A549 (cell line): ENCODE measurements around the gene MVB12B. TPM values are rescaled to one million over a fixed set of nuclear protein-coding genes. Genes with fewer than 3 reads are reported as not detected.

Experiments used
- ATAC-seq, 2 experiments: fragments of 200-7000 bp in 1 of 2; fragments of >200 bp in 1 of 2; cut with Nextera tagmentation in 1 of 2; cut with Tn5 transposase in 1 of 2; 3 replicates each; pipeline versions ENCODE4 v1.8.0 to v1.9.1; 2018 to 2020; ENCODE audit warnings: mild to moderate bottlenecking in 1 of 2, moderate library complexity in 1 of 2
- CTCF ChIA-PET: fragments of 300-600 bp; sonication (Branson Sonifier 250); formaldehyde crosslinking; extraction: SDS; loops from one replicate; lab custom pipeline; 2021; ENCODE audit warnings: antibody characterized with exemption, inconsistent platforms; lab: Yijun Ruan, JAX
- POLR2A ChIA-PET: fragments of 350-600 bp; formaldehyde crosslinking; extraction: SDS; loops from one replicate; lab custom pipeline; 2021; ENCODE audit warnings: antibody characterized with exemption, inconsistent platforms; lab: Yijun Ruan, JAX
- DNase-seq, 2 experiments: peaks; one replicate each; pipeline versions ENCODE4 v3.0.0 to v3.0.0-alpha.2; 2011 to 2016; ENCODE audit warnings: low read depth in 1 of 2, low spot score in 1 of 2
- FAIRE-seq: peaks from 2 replicates; lab custom pipeline; 2011; peaks lifted over from hg19 to GRCh38; lab: Jason Lieb, UNC
- H3K27ac ChIP-seq, 2 experiments: fragments of >200 bp; sonication (Bioruptor Twin); formaldehyde crosslinking; 3 replicates each; pipeline ENCODE4 v1.5.1; 2016 to 2017
- H3K4me1 ChIP-seq: fragments of >200 bp; sonication (Bioruptor Twin); formaldehyde crosslinking; 3 replicates; pipeline ENCODE4 v1.6.1; 2016
- H3K4me2 ChIP-seq: fragments of >200 bp; sonication (Bioruptor Twin); formaldehyde crosslinking; 3 replicates; pipeline ENCODE4 v1.6.1; 2016
- H3K4me3 ChIP-seq: fragments of >200 bp; sonication (Bioruptor Twin); formaldehyde crosslinking; 3 replicates; pipeline ENCODE4 v1.5.1; 2016
- H3K9me3 ChIP-seq: fragments of >200 bp; sonication (Bioruptor Twin); formaldehyde crosslinking; 3 replicates; pipeline ENCODE4 v1.6.1; 2016
- CHD2 ChIP-seq: fragments of 150-350 bp; IDR thresholded peaks from 2 replicates; pipeline ENCODE4 v1.6.1; 2014; ENCODE audit warnings: low read length; ENCODE audit not compliant: partially characterized antibody
- CHD4 ChIP-seq: fragments of 200-600 bp; sonication (generic); IDR thresholded peaks from 2 replicates; pipeline ENCODE4 v1.6.1; 2016; ENCODE audit warnings: antibody characterized with exemption, mild to moderate bottlenecking, borderline replicate concordance
- FOSL2 ChIP-seq, 2 experiments: fragments of 450-650 bp in 1 of 2; fragments of >200 bp in 1 of 2; sonication (Bioruptor Twin) in 1 of 2; formaldehyde crosslinking; IDR thresholded peaks; 2 replicates each; pipeline versions ENCODE4 v1.5.0 to v1.6.1; 2016 to 2020; ENCODE audit warnings: mild to moderate bottlenecking in 1 of 2, moderate library complexity in 1 of 2
- FOXS1 ChIP-seq: fragments of 250-450 bp; sonication (Bioruptor Pico); IDR thresholded peaks from 2 replicates; pipeline ENCODE4 v1.5.0; 2020; ENCODE audit warnings: mild to moderate bottlenecking, moderate library complexity
- HEYL ChIP-seq: fragments of 250-450 bp; sonication (Bioruptor Pico); IDR thresholded peaks from 2 replicates; pipeline ENCODE4 v1.8.0; 2021; ENCODE audit warnings: mild to moderate bottlenecking, moderate library complexity
- HOXA7 ChIP-seq: fragments of 250-450 bp; sonication (Bioruptor Pico); IDR thresholded peaks from 2 replicates; pipeline ENCODE4 v1.5.0; 2020; ENCODE audit warnings: mild to moderate bottlenecking, moderate library complexity
- HOXB13 ChIP-seq: fragments of 250-450 bp; sonication (Bioruptor Pico); IDR thresholded peaks from 2 replicates; pipeline ENCODE4 v1.5.0; 2020; ENCODE audit warnings: low read depth, mild to moderate bottlenecking, moderate library complexity
- JUNB ChIP-seq: fragments of >200 bp; sonication (Bioruptor Twin); formaldehyde crosslinking; IDR thresholded peaks from 2 replicates; pipeline ENCODE4 v1.6.1; 2016
- KDM5A ChIP-seq: fragments of 200-600 bp; sonication (generic); IDR thresholded peaks from 2 replicates; pipeline ENCODE4 v1.6.1; 2016; ENCODE audit warnings: antibody characterized with exemption, mild to moderate bottlenecking
- MAZ ChIP-seq: fragments of 150-350 bp; IDR thresholded peaks from 2 replicates; pipeline ENCODE4 v1.6.1; 2014; ENCODE audit warnings: antibody characterized with exemption, low read depth, low read length, borderline replicate concordance
- MYC ChIP-seq: IDR thresholded peaks from 2 replicates; pipeline ENCODE4 v1.6.1; 2012; ENCODE audit warnings: mild to moderate bottlenecking, inconsistent platforms, low read length, improper control_type of control experiment, borderline replicate concordance
- NFE2L2 ChIP-seq: fragments of 150-350 bp; conservative IDR thresholded peaks from 2 replicates; pipeline ENCODE4 v1.6.1; 2014; ENCODE audit warnings: low read length
- NPAS2 ChIP-seq: fragments of 250-450 bp; sonication (Bioruptor Pico); IDR thresholded peaks from 2 replicates; pipeline ENCODE4 v1.8.0; 2022; ENCODE audit warnings: mild to moderate bottlenecking, moderate library complexity, borderline replicate concordance
- POLR2A ChIP-seq: IDR thresholded peaks from 2 replicates; pipeline ENCODE4 v1.6.1; 2012; ENCODE audit warnings: mild to moderate bottlenecking, low read length
- POLR2AphosphoS2 ChIP-seq: conservative IDR thresholded peaks from 2 replicates; pipeline ENCODE4 v1.6.1; 2012; ENCODE audit warnings: low read length, improper control_type of control experiment, inconsistent platforms
- RFX5 ChIP-seq: fragments of 450-650 bp; IDR thresholded peaks from 2 replicates; pipeline ENCODE4 v1.7.1; 2014; ENCODE audit warnings: antibody characterized with exemption, mild to moderate bottlenecking, moderate library complexity
- RNF2 ChIP-seq: fragments of 200-600 bp; sonication (generic); IDR thresholded peaks from 2 replicates; pipeline ENCODE4 v1.6.1; 2016; ENCODE audit warnings: low read depth, mild to moderate bottlenecking, antibody characterized with exemption, moderate library complexity, borderline replicate concordance
- SMC3 ChIP-seq: fragments of >200 bp; sonication (Bioruptor Twin); formaldehyde crosslinking; IDR thresholded peaks from 3 replicates; pipeline ENCODE4 v1.6.1; 2018; ENCODE audit warnings: inconsistent platforms
- TFCP2L1 ChIP-seq: fragments of 250-450 bp; sonication (Bioruptor Pico); IDR thresholded peaks from 2 replicates; pipeline ENCODE4 v1.5.0; 2021; ENCODE audit warnings: mild to moderate bottlenecking
- TP53 ChIP-seq: fragments of 250-450 bp; sonication (Bioruptor Pico); IDR thresholded peaks from 2 replicates; pipeline ENCODE4 v1.5.0; 2021; ENCODE audit warnings: mild to moderate bottlenecking, moderate library complexity
- ZC3H11A ChIP-seq: fragments of 450-650 bp; IDR thresholded peaks from 2 replicates; pipeline ENCODE4 v1.6.1; 2014; ENCODE audit warnings: antibody characterized with exemption, mild to moderate bottlenecking
- ZFP36 ChIP-seq: fragments of 450-650 bp; IDR thresholded peaks from 2 replicates; pipeline ENCODE4 v1.6.1; 2014; ENCODE audit warnings: borderline replicate concordance; ENCODE audit not compliant: partially characterized antibody
- ZNF302 ChIP-seq: fragments of 250-450 bp; sonication (Bioruptor Pico); IDR thresholded peaks from 2 replicates; pipeline ENCODE4 v1.9.0; 2021; ENCODE audit warnings: inconsistent platforms, mild to moderate bottlenecking, moderate library complexity
- WGBS: methylation state at CpG from one replicate; pipeline ENCODE4 v1.1.6; 2017; ENCODE audit errors: missing lambda C conversion rate; 5-methylcytosine and 5-hydroxymethylcytosine counted together
- polyA plus RNA-seq, 4 experiments: library from polyadenylated mRNA; depleted of rRNA in 3 of 4; stranded (reverse); fragments of >200 nt; fragmentation: RNase III in 1 of 4; extraction: RNeasy Plus Mini Kit Qiagen cat#74134 plus additional on column Dnase treatment in 1 of 4; gene quantifications; 2 replicates in 3 of 4; 3 replicates in 1 of 4; pipeline ENCODE4 v1.2.3, GENCODE V29; 2011 to 2017
- TF ChIP-seq, protein P1 (sequence below): fragments of >200 bp; sonication (Bioruptor Twin); formaldehyde crosslinking; IDR thresholded peaks from 3 replicates; pipeline ENCODE4 v1.5.1; 2016
- TF ChIP-seq, protein P2 (sequence below): IDR thresholded peaks from 2 replicates; pipeline ENCODE4 v1.6.1; 2012
- TF ChIP-seq, protein P3 (sequence below): fragments of 450-650 bp; IDR thresholded peaks from 2 replicates; pipeline ENCODE4 v1.6.1; 2014; ENCODE audit warnings: antibody characterized with exemption

MVB12B gene
- polyA plus RNA-seq, 2 of the 4 experiments (the other 2 are of a cell fraction) = 4.6 to 5.9 TPM

DNA sequence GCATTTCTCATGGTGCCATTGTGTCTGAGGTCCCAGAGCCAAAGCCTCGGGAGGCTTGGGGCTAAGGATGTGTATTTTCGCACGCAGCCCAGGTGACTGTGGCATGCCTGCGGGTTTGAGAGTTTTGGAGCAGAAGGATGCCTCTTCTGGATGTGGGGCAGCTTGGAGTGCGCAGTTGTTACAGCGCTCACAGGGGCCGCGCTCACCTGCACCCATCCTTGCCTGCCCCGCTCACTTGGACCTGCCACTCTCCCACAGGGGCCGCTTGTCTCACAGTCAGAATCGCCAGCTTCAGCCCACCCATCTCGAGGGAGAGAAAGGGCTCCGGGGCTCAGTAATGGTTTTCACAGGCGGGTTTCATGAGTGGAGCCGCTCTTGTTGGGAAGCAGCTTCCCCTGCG is 132.9 kb downstream of the MVB12B start:
- CTCF ChIA-PET = interaction anchor here (1.1 kb wide), 1 partner anchor 32 kb away, joined by 3 read pairs; no protein-coding TSS in a partner anchor
- FAIRE-seq (no peak), ATAC-seq (no peak), DNase-seq (no peak)
- H3K27ac ChIP-seq = no peak overlapping the region
- WGBS = 87% methylated on average over 14 of the region's 16 CpGs
- H3K4me1 ChIP-seq = no peaks in the 10 kb centered on the region
- no peak for TF ChIP-seq HOXA7 (CRISPR knock-in tag)
- TF ChIP-seq POLR2AphosphoS2 = no peak
- no peak for TF ChIP-seq FOXS1 (CRISPR knock-in tag)
- TF ChIP-seq JUNB = no peak
- TF ChIP-seq ZNF302 = no peak
- no peak for TF ChIP-seq POLR2A
- TF ChIP-seq FOSL2 (IDR thresholded peaks at IDR 0.05) = no peak
- no peak for TF ChIP-seq FOSL2 (CRISPR knock-in tag; IDR thresholded peaks at IDR 0.05)
- no peak for TF ChIP-seq RFX5
- TF ChIP-seq, protein P1, sequence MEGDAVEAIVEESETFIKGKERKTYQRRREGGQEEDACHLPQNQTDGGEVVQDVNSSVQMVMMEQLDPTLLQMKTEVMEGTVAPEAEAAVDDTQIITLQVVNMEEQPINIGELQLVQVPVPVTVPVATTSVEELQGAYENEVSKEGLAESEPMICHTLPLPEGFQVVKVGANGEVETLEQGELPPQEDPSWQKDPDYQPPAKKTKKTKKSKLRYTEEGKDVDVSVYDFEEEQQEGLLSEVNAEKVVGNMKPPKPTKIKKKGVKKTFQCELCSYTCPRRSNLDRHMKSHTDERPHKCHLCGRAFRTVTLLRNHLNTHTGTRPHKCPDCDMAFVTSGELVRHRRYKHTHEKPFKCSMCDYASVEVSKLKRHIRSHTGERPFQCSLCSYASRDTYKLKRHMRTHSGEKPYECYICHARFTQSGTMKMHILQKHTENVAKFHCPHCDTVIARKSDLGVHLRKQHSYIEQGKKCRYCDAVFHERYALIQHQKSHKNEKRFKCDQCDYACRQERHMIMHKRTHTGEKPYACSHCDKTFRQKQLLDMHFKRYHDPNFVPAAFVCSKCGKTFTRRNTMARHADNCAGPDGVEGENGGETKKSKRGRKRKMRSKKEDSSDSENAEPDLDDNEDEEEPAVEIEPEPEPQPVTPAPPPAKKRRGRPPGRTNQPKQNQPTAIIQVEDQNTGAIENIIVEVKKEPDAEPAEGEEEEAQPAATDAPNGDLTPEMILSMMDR = no peak
- TF ChIP-seq ZC3H11A = no peak
- TF ChIP-seq CHD2 = no peak
- TF ChIP-seq SMC3 = no peak
- TF ChIP-seq CHD4 = no peak
- H3K9me3 ChIP-seq = no peaks in the 10 kb centered on the region
- H3K4me3 ChIP-seq = no peak overlapping the region
- H3K4me2 ChIP-seq = no peak overlapping the region
- POLR2A ChIA-PET = no interaction called here

DNA sequence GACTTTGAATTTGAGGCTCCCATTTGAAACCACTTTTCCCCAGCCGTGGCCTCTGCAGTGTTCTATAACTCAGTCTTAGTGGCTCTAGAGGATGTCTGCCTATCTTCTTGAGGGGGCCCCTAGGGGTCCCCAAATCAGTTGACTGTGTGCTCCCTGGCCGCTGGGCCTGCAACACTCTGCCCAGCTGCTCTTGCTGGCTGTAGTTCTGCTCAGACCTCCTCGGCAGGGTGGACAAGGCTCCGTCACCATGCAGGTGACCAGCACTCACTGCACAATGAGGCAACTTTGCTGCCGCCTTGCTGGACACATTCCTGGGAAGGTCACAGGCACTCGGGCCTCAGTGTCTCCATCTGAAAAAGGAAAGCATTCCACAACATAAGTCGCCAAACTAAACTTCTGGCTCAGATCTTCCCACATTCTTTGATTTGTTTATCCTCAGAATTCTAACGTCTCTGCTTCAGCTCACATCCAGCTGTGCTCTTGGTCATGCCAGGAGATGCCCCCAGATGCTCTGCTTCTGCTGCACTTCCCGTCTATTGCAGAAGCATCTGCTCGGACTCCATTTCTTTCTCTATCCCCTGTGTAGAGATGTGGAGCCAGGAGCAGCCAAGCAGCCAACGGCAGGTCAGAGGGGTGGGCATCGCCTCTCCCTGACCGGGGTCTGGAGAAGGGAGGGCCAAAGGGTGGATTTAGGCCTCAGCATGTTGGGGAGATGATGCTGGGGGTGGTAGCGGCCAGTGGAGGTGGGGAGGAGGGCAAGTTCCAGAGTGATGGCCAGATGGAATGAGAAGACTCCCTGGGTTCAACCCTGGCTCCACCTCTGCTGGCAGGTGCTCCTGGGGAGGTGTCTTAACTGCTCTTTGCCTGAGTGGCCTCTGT is 133.6 kb downstream of the MVB12B start:
- TF ChIP-seq MAZ (no peak), POLR2AphosphoS2 (no peak), NFE2L2 (no peak), CHD4 (no peak), TP53 (CRISPR knock-in tag) (no peak), ZFP36 (no peak), ZC3H11A (no peak), HEYL (CRISPR knock-in tag) (no peak), JUNB (no peak), HOXB13 (CRISPR knock-in tag) (no peak), NPAS2 (CRISPR knock-in tag) (no peak), MYC (no peak), TFCP2L1 (CRISPR knock-in tag) (no peak), RNF2 (no peak), KDM5A (no peak)
- TF ChIP-seq, protein P2, sequence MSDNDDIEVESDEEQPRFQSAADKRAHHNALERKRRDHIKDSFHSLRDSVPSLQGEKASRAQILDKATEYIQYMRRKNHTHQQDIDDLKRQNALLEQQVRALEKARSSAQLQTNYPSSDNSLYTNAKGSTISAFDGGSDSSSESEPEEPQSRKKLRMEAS = no peak
- TF ChIP-seq, protein P3, sequence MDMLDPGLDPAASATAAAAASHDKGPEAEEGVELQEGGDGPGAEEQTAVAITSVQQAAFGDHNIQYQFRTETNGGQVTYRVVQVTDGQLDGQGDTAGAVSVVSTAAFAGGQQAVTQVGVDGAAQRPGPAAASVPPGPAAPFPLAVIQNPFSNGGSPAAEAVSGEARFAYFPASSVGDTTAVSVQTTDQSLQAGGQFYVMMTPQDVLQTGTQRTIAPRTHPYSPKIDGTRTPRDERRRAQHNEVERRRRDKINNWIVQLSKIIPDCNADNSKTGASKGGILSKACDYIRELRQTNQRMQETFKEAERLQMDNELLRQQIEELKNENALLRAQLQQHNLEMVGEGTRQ = no peak
- TF ChIP-seq, all 56 proteins: peak for 0
- Histone ChIP-seq H3K4me3 (no peak overlapping the region), H3K4me1 (peaks cover 5% of the 10 kb centered on the region; the same call in 2 of the 3 replicates), H3K27ac (no peak overlapping the region), H3K4me2 (no peak overlapping the region), H3K9me3 (no peaks in the 10 kb centered on the region)
- POLR2A ChIA-PET = no interaction called here
- FAIRE-seq (no peak), DNase-seq (no peak), ATAC-seq (no peak)
- CTCF ChIA-PET = interaction anchor here (1.1 kb wide), 1 partner anchor 31 kb away, joined by 3 read pairs; no protein-coding TSS in a partner anchor
- 90% methylated on average over 14 of the region's 14 CpGs for WGBS
